SJCRH30 (cell line): Measurements from ENCODE around the gene LBR. TPM values are rescaled to one million over a fixed set of nuclear protein-coding genes. Genes with fewer than 3 reads are reported as not detected.

Experiments
- DNase-seq, 2 experiments: peaks; one replicate each; pipeline ENCODE4 v3.0.0-alpha.2; 2015 to 2020
- H3K27ac ChIP-seq: fragments of 250-450 bp; sonication (Bioruptor Pico); 2 replicates; pipeline ENCODE4 v1.5.1; 2020; ENCODE audit warnings: mild to moderate bottlenecking, moderate library complexity
- H3K27me3 ChIP-seq: fragments of 250-450 bp; sonication (Bioruptor Pico); 2 replicates; pipeline ENCODE4 v1.5.1; 2020; ENCODE audit warnings: mild to moderate bottlenecking, moderate library complexity
- H3K36me3 ChIP-seq: fragments of 250-450 bp; sonication (Bioruptor Pico); 2 replicates; pipeline ENCODE4 v1.5.1; 2020; ENCODE audit warnings: mild to moderate bottlenecking, moderate library complexity
- H3K4me1 ChIP-seq: fragments of 250-450 bp; sonication (Bioruptor Pico); 2 replicates; pipeline ENCODE4 v1.5.1; 2020; ENCODE audit warnings: mild to moderate bottlenecking, moderate library complexity
- H3K4me3 ChIP-seq: fragments of 250-450 bp; sonication (Bioruptor Pico); 2 replicates; pipeline ENCODE4 v1.5.1; 2020; ENCODE audit warnings: mild to moderate bottlenecking, moderate library complexity
- H3K9me3 ChIP-seq: fragments of 250-450 bp; sonication (Bioruptor Pico); replicated peaks from 2 replicates; pipeline ENCODE4 v1.5.1; 2020; ENCODE audit warnings: mild to moderate bottlenecking, moderate library complexity
- total RNA-seq: library from RNA; depleted of rRNA; stranded (reverse); fragments of >200 nt; shearing (Covaris generic); gene quantifications from 2 replicates; pipeline ENCODE4 v1.2.3, GENCODE V29; 2014

The LBR gene
- total RNA-seq, 1 experiment from 2014 or later = 145 TPM

DNA sequence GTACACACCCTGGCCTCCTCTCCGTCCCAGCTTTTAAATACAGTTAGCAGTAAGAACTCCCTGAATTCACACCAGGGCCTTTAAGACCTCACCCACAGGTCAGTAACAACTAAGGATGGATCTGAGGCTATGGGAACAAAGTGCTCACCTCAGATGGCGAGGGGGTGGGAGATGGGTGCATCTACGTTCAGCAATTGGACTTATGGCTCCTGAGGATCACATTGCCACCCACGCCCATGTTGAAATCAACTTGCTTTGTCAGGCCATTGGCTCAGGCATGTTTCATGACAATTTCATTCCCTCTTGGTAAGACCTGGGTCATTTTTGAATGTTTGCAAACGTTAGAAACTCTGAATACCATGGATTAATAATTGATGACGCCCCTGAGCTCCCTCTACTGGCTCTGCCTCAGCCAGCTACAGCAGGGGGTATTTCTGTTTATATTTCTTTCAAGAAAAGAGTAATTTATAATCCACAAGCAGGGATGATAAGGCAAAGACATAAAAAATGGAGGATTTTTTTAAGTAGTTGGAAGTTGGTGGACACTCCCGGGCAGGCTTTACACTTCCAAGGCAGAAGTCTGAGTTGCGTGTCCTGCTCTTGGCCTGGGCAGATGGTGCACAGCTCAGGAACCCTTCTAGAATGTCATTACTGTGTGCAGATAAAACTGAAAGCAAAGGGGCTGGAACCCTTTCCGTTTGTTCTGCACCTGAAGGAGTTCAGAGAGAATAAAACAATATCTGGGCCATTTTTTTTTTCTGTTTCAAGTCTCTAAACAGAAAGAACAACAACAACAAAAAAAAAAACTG lies 13.7 kb upstream of the LBR start:
- H3K4me3 ChIP-seq = no peak overlapping the region

DNA sequence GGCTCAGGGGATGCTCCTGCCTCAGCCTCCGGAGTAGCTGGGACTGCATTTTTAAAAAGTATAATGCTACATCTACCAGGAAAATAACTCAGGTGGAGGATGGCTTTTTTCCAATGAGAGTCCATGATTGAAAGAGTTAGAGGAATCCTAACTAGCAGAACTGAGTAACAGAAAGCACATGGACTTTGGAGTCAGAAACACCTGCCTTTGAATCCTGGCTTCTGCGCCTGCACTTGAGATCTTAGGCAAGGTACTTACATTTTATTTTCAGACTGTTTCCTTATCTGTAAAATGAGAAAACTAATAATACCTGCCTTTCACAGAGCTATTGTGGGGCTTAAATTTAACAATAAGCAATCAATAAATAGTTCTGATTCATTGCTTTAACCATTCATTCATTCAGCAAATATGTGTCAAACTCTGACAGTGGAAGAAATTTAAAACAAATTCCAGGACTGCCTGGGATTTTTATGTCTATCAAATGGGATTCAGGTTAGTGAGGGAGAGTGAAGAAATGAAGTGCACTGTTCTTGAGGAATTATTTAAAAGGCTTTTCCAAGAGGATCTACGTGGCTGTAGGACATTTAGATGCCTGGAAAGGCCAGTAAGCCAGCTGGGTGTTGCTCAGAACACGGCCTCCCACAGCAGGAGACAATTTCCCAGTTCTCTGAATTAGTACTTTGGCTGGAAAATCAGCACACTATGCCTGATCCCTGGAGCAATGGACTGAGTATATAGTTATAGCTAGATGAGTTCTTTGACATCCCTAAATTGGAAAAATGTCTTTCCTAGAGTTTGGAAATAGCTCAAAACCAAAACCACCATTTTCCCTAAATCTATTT lies 12.8 kb upstream of the LBR start:
- no peaks in the 10 kb centered on the region for H3K9me3 ChIP-seq

More for the DNA sequence above, 13.7 kb upstream of the LBR start:
- Histone ChIP-seq H3K27ac (no peak overlapping the region), H3K27me3 (no peaks in the 10 kb centered on the region), H3K4me1 (peaks cover 11% of the 10 kb centered on the region), H3K9me3 (no peaks in the 10 kb centered on the region), H3K36me3 (no peaks in the 10 kb centered on the region)
- DNase-seq = no peak

DNA sequence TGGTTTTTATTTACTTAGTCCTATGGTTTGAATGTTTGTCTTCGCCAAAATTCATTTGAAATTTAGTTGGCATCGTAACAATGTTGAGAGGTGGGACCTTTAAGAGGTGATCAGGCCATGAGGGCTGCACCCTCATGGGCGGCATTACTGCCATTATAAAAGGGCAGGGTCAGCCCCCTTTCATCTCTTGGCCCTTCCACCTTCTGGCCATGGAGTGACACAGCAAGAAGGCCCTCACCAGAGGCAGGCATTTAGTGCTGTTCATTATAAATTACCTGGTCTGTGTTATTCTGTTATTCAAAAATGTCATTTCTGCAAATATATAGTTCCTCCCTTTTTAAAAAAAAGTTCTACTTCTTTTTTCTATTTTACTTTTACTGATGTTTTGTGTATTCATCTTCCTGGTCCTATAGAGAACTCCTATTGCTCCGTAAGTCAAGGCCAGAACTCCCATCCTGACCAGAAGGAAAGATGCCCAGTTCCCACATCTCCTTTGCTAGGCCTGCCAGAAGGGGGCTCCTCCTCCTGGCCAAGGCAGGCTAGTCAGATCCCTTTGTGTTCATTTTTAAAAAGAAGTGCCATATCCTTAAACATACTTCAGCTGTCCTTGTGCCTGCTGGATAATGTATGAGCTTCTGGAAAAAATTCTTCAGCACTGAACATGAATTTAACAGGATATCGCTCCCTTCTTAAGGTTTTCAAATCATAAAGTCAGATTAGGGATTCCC lies 10.0 kb upstream of the LBR start:
- Histone ChIP-seq H3K27ac (no peak overlapping the region), H3K36me3 (no peaks in the 10 kb centered on the region), H3K27me3 (no peaks in the 10 kb centered on the region), H3K4me3 (no peak overlapping the region), H3K9me3 (no peaks in the 10 kb centered on the region), H3K4me1 (no peaks in the 10 kb centered on the region; the same call in 1 of the 2 replicates)
- peak in 1 of 2 experiments; percentile 50 for DNase-seq

More for the DNA sequence above, 12.8 kb upstream of the LBR start:
- H3K27ac ChIP-seq = no peak overlapping the region
- peaks cover 9% of the 10 kb centered on the region for H3K4me1 ChIP-seq
- H3K4me3 ChIP-seq = no peak overlapping the region
- no peaks in the 10 kb centered on the region for H3K36me3 ChIP-seq
- H3K27me3 ChIP-seq = no peaks in the 10 kb centered on the region
- DNase-seq = no peak

DNA sequence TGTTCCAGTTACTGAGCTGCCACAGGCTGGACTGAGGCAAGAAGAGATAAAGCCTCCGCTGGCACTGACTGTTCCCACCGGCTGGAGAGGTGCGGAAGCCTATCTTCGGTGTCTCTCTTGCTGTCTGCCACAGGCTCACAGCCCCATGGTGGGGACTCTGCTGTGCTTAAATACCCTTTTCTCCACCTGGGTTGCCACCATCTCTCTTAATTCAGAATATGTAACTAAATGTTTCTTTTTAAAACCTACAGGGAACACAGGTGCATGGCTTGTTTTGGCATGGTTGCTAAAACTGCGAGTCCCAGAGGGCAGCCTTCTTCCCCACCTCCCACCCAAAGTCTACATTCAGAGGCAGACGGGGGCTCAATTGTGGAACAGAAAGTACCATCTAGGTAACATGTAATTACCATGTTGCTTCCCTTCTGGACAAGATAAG lies 8.1 kb upstream of the LBR start:
- Histone ChIP-seq H3K27ac (no peak overlapping the region), H3K27me3 (no peaks in the 10 kb centered on the region), H3K36me3 (no peaks in the 10 kb centered on the region), H3K9me3 (no peaks in the 10 kb centered on the region), H3K4me1 (no peaks in the 10 kb centered on the region), H3K4me3 (no peak overlapping the region)
- no peak for DNase-seq

DNA sequence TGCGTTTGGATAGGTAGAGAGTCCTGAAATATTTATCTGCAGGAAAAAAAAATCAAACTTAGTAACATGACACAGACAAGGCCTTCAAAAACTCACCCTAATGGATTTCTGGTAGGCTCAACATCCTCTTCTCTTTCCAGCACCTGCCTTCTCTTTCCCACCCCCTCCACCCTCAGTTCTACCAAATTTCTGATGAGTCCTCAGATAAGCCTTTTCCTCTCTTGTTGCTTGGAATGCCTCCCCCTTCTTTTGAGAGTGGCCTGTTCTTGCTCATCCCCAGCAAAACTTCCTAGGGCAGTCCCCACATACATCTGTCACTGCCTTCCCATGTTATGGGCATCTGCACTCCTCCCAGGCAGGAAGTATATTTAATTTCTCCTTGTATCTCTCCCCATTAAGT lies 7.6 kb upstream of the LBR start:
- Histone ChIP-seq H3K4me1 (no peaks in the 10 kb centered on the region), H3K27me3 (no peaks in the 10 kb centered on the region), H3K36me3 (no peaks in the 10 kb centered on the region), H3K4me3 (no peak overlapping the region), H3K9me3 (no peaks in the 10 kb centered on the region), H3K27ac (no peak overlapping the region)
- no peak for DNase-seq

DNA sequence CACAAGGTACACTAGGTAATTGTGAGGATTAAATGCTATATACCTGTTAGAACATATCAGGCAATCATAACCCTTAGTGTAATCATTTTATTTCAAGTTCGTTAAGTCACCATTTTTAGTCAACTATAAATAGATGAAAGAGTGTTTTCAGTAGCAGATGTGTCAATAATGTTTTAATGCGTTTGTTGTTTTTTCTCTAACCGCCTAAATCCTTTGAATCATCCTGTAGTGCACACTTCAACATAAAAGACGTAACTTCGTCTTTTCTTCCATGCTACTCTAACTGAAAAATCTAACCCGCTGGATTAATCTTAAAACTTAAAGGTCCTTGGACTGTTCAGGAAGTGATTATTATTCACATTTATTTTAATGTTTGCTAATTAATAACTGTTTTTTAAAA lies 7.2 kb upstream of the LBR start:
- no peak overlapping the region for H3K4me3 ChIP-seq
- H3K27me3 ChIP-seq = no peaks in the 10 kb centered on the region
- no peaks in the 10 kb centered on the region for H3K4me1 ChIP-seq
- H3K27ac ChIP-seq = no peak overlapping the region
- DNase-seq = no peak
- 0 out of 2 replicates have a peak, but pooled peaks cover 2% of the 10 kb centered on the region for H3K9me3 ChIP-seq
- H3K36me3 ChIP-seq = no peaks in the 10 kb centered on the region

DNA sequence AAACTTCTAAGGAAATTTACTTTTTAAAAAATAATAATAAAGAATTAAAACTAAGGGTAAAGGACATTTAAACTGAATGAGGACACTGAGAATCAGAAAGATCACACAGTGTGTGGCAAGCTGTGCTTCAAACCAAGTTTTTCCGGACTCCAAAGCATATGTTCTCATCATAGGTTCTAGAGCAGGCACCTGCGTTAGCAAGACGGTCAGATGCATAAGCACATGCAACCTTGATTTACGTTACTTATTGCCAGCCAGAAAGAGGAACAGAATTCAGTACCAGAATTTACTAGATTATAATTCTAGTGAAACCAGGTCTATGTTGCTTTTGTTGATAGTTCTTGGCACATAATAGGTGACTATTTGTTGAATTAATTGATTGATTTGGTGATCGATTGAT lies 6.2 kb upstream of the LBR start:
- Histone ChIP-seq H3K9me3 (0 out of 2 replicates have a peak, but pooled peaks cover 2% of the 10 kb centered on the region), H3K27ac (no peak overlapping the region), H3K4me1 (no peaks in the 10 kb centered on the region), H3K4me3 (no peak overlapping the region), H3K36me3 (no peaks in the 10 kb centered on the region), H3K27me3 (no peaks in the 10 kb centered on the region)
- DNase-seq = no peak

DNA sequence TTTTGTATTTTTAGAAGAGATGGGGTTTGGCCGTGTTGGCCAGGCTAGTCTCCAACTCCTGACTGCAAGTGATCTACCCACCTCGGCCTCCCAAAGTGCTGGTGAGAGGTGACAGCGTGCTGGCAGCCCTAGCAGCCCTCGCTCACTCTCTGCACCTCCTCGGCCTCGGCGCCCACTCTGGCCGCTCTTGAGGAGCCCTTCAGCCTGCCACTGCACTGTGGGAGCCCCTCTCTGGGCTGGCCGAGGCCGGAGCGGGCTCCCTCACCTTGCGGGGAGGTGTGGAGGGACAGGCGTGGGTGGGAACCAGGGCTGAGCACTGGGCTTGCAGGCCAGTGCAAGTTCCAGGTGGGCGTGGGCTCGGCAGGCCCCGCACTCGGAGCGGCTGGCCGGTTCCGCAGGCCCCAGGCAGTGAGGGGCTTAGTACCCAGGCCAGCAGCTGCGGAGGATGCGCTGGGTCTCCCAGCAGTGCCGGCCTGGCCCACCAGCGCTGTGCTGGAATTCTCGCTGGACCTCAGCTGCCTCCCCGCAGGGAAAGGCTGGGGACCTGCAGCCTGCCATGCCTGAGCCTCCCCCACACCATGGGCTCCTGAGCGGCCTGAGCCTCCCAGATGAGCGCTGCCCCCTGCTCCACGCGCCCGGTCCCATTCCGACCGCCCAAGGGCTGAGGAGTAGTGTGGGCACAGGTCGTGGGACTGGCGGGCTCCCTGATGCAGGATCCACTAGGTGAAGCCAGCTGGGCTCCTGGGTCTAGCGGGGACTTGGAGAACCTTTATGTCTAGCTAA lies 3.4 kb upstream of the LBR start:
- Histone ChIP-seq H3K27me3 (no peaks in the 10 kb centered on the region), H3K4me3 (no peak overlapping the region), H3K27ac (no peak overlapping the region), H3K9me3 (0 out of 2 replicates have a peak, but pooled peaks cover 2% of the 10 kb centered on the region), H3K4me1 (no peaks in the 10 kb centered on the region), H3K36me3 (no peaks in the 10 kb centered on the region)
- no peak for DNase-seq

DNA sequence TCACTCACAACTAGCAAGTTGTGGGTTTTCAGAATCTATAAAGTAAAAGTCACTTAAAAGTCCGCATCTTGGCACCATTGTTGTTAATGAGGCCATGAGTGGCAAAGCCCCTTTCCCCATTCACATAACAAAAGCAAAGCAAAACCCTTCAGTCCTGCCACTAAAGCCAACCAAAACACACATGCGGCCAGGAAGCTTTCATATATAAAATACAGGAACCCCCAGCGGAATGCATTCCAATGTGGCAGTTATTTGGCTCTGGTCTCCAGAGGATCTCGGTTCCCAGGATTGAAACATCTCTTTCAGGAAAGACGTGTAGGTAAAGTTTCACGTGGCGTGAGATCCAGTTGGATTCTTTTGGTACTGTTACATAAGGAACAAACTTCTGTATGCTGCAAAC lies 2.5 kb upstream of the LBR start:
- Histone ChIP-seq H3K9me3 (0 out of 2 replicates have a peak, but pooled peaks cover 2% of the 10 kb centered on the region), H3K4me3 (no peak overlapping the region), H3K36me3 (no peaks in the 10 kb centered on the region), H3K27ac (no peak overlapping the region), H3K4me1 (peaks cover 8% of the 10 kb centered on the region), H3K27me3 (no peaks in the 10 kb centered on the region)
- DNase-seq = no peak

DNA sequence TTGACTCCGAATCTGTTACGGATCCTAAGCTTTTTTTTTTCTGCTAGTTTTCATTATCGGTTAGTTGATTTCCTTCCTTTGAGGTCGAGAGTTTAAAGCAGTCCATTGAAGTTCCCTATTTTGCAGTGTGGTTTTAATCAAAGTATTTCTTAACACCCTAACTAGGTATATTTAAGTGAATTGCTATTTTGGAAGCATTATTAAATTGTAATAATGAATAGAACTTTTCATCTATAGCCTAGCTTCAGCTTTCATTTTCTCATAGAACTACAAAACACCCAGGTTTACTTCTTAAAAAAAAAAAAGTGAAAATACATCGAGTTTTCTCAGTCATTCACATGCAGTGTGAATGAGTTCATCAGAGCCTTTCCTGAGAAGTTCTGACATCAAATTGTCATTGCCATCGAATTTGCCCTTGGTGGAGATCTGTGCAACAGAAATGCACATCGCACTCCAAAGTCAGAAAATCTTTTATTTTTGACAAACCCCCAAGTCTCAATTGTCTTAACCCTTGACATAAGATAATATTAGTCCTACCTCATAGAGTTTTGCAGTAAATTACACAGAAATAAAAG lies 1.1 kb upstream of the LBR start:
- H3K27me3 ChIP-seq = no peaks in the 10 kb centered on the region
- H3K4me1 ChIP-seq = peaks cover 15% of the 10 kb centered on the region
- peak overlapping the region; percentile 92 for H3K4me3 ChIP-seq
- H3K36me3 ChIP-seq = no peaks in the 10 kb centered on the region
- peak overlapping the region; percentile 72 for H3K27ac ChIP-seq
- DNase-seq = no peak
- 0 out of 2 replicates have a peak, but pooled peaks cover 2% of the 10 kb centered on the region for H3K9me3 ChIP-seq

DNA sequence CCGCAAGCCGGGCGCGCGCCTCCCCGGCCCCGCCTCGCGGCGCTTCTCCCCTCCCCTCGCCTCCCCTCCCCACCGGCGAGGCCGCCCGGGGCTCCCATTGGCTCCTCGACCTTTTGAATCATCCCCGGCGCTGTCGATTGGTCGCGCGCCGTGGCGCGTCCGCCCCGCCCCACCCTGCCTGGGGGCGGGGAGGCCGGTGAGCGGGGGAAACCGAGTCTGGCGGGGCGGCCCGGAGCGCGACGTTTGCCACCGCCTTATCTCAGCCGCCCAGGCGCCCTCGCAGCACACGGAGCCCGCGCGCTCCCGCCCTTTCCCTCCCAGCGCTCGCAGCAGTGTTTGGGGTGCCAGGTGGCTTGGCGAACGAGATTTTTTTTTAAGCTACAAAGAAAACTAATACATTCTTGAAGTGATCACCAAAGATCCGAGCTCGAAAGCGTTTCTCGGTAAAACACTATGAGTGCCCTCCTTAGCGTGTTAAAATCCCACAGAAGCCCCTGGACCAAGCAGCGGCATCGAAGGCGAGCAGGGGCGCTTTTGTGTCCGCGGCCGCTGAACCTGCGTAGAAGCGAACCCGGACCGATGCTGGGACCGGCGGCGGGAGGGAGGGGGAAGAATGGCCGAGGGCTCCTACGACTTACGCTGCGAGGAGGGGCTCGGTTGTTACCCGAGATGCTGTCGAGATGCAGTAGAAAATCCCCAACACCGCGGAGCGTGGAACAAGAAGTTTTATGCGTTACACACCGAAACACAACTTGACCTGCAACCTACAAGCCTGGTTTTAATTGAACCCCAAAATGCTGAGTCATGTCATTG lies 436 bp upstream of the LBR start:
- no peaks in the 10 kb centered on the region for H3K36me3 ChIP-seq
- H3K4me3 ChIP-seq = peak overlapping the region; percentile 92
- H3K27ac ChIP-seq = peak overlapping the region; percentile 72
- H3K4me1 ChIP-seq = peaks cover 15% of the 10 kb centered on the region
- no peaks in the 10 kb centered on the region for H3K27me3 ChIP-seq
- H3K9me3 ChIP-seq = 0 out of 2 replicates have a peak, but pooled peaks cover 2% of the 10 kb centered on the region
- peak; percentile 93 to 94 for DNase-seq

DNA sequence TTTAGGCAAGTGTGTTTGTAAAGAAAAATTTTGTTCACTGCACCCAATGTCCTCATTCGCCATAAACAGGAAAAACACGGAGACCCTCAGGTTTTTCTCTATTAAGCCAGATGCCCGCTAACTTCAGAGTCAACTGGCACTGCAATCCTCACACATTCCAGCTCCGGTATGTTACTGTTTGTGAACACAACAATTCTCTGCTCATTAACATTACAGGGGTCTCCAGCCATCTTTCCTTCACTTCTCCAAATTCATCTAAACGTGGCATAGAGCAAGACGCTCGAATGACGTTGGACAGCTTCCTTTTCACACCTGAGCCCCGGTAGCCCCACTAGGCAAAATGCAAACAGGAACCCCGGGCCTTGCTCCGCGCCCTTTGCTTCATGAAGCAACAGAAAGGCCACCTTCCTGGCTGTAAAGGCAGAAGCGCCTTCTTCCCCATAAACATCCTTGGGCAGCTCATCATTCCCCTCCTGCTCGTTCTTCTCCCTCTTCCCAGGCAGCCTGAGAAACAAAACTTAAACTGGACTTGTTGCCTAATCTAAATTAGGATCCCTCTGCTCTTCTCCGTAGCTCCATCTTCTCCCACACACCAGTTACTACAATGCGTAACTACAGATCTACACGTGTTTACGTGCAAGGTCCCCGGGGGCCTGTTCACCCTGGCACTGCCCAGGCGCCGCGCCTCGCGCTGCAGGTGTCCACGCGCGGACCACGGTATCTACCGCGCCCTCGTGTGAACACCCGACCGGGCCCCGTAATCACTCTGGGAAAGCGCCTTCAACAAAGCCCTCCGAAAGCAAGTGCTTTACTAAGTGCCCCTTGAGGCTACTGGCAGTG lies 1.2 kb downstream of the LBR start:
- H3K4me1 ChIP-seq = peaks cover 15% of the 10 kb centered on the region
- H3K9me3 ChIP-seq = 0 out of 2 replicates have a peak, but pooled peaks cover 2% of the 10 kb centered on the region
- peak; percentile 33 to 36 for DNase-seq
- H3K4me3 ChIP-seq = peak overlapping the region; percentile 92
- H3K27ac ChIP-seq = no peak overlapping the region
- peaks cover 5% of the 10 kb centered on the region for H3K36me3 ChIP-seq
- no peaks in the 10 kb centered on the region for H3K27me3 ChIP-seq
